ENCODE measurements around the gene CARNS1.

GRCh38 chr11:67369801-67370284 is 45.6 kb upstream of the CARNS1 start:
- TF ChIP-seq CTCF (IDR thresholded peaks at IDR 0.05) (no peak), POLR2A (IDR thresholded peaks at IDR 0.05) (no peak)
